ENCODE results near the gene SETD4. TPM values are rescaled to one million over a fixed set of nuclear protein-coding genes. Genes with fewer than 3 reads are reported as not detected.

The SETD4 gene
- total and polyA plus RNA-seq, 2 experiments from 2014 or later = 12.7 to 12.9 TPM

DNA sequence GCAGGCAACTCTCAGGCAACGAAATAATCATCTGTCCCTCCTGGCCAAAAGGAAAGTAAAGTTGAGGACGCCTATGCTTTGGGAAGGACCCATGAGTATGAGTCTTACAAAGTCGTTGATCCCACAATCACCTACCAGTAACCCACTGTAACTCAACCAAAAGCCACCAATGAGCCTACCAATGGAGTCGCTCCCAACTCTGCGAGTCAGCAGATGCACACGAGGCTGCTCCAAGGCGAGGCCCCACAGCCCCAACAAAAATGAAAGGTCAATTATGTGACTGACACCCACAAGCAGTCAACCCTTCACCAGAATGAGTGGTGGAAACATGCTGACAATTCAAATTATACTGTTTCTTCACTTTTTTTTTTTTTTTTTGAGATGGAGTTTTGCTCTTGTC is 12.0 kb downstream of the SETD4 start:
- Histone ChIP-seq H3K4me1 (ENCODE audit: insufficient read depth) (no peaks in the 10 kb centered on the region), H3K9me3 (ENCODE audit: low read depth) (no peaks in the 10 kb centered on the region), H3K4me2 (ENCODE audit: unreplicated experiment) (no peak overlapping the region), H3K36me3 (ENCODE audit: low read depth) (peaks cover 43% of the 10 kb centered on the region), H3K27me3 (replicated peaks; ENCODE audit: insufficient read depth) (no peaks in the 10 kb centered on the region), H3K9me2 (ENCODE audit: insufficient read depth) (no peaks in the 10 kb centered on the region), H3F3A (ENCODE audit: insufficient read depth) (no peaks in the 10 kb centered on the region), H4K20me1 (ENCODE audit: insufficient read depth) (no peaks in the 10 kb centered on the region), H3K4me3 (no peak overlapping the region), H3K9ac (no peak overlapping the region), H2AFZ (no peak overlapping the region), H3K27ac (no peak overlapping the region), H3K79me2 (ENCODE audit: insufficient read depth) (no peaks in the 10 kb centered on the region)
- TF ChIP-seq EZH2phosphoT487 (IDR thresholded peaks at IDR 0.05; ENCODE audit: insufficient read depth, low read depth) = no peak
- no peak for TF ChIP-seq EZH2 (IDR thresholded peaks at IDR 0.05; ENCODE audit: insufficient read depth, poor library complexity, severe bottlenecking)
- 95 to 98% methylated on average over 7 of the region's 7 CpGs for WGBS, 2 experiments (ENCODE audit: low coverage in 1 of 2, low lambda C conversion rate in 2 of 2, missing lambda C conversion rate in 2 of 2)
- no peak for DNase-seq
- in situ Hi-C loops (cut with MboI) = no loop called here

DNA sequence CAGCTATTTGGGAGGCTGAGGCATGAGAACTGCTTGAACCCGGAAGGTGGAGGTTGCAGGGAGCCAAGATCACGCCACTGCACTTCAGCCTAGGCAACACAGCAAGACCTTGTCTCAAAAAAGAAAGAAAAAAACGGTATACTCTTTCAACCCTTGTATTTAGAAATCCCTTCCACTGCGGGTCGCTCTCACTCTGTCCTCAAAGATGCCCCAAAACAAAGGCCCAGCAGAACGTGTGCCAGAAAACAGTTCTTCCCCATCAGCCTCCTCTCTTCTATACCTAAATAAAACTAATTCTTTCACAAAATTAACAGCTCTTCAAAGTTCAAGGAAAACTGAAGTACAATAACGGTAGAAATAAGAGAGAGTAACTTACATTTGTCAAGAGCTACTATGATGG is 13.2 kb downstream of the SETD4 start:
- Histone ChIP-seq H3K4me1 (ENCODE audit: insufficient read depth) (no peaks in the 10 kb centered on the region), H3K9me3 (ENCODE audit: low read depth) (no peaks in the 10 kb centered on the region), H3K9ac (no peak overlapping the region), H3K4me3 (no peak overlapping the region), H3K36me3 (ENCODE audit: low read depth) (peaks cover 46% of the 10 kb centered on the region), H3K79me2 (ENCODE audit: insufficient read depth) (no peaks in the 10 kb centered on the region), H3K27ac (no peak overlapping the region), H3F3A (ENCODE audit: insufficient read depth) (no peaks in the 10 kb centered on the region), H4K20me1 (ENCODE audit: insufficient read depth) (no peaks in the 10 kb centered on the region), H2AFZ (no peak overlapping the region), H3K9me2 (ENCODE audit: insufficient read depth) (no peaks in the 10 kb centered on the region), H3K4me2 (ENCODE audit: unreplicated experiment) (no peak overlapping the region), H3K27me3 (replicated peaks; ENCODE audit: insufficient read depth) (no peaks in the 10 kb centered on the region)
- in situ Hi-C loops (cut with MboI) = no loop called here
- no peak for DNase-seq
- TF ChIP-seq EZH2 (IDR thresholded peaks at IDR 0.05; ENCODE audit: insufficient read depth, poor library complexity, severe bottlenecking) (no peak), EZH2phosphoT487 (IDR thresholded peaks at IDR 0.05; ENCODE audit: insufficient read depth, low read depth) (no peak)
- 75 to 77% methylated on average over 7 of the region's 7 CpGs for WGBS, 2 experiments (ENCODE audit: low coverage in 1 of 2, low lambda C conversion rate in 2 of 2, missing lambda C conversion rate in 2 of 2)

GRCh38 chr21:36045993-36046392 is 14.3 kb downstream of the SETD4 start:
- Histone ChIP-seq H2AFZ (no peak overlapping the region), H3K36me3 (ENCODE audit: low read depth) (peaks cover 46% of the 10 kb centered on the region), H3K9me3 (ENCODE audit: low read depth) (no peaks in the 10 kb centered on the region), H3K9ac (no peak overlapping the region), H3K27ac (no peak overlapping the region), H3K27me3 (replicated peaks; ENCODE audit: insufficient read depth) (no peaks in the 10 kb centered on the region), H3K79me2 (ENCODE audit: insufficient read depth) (no peaks in the 10 kb centered on the region), H3K4me3 (no peak overlapping the region), H3K4me1 (ENCODE audit: insufficient read depth) (no peaks in the 10 kb centered on the region), H3K9me2 (ENCODE audit: insufficient read depth) (no peaks in the 10 kb centered on the region), H3F3A (ENCODE audit: insufficient read depth) (no peaks in the 10 kb centered on the region), H3K4me2 (ENCODE audit: unreplicated experiment) (no peak overlapping the region), H4K20me1 (ENCODE audit: insufficient read depth) (no peaks in the 10 kb centered on the region)
- no peak for DNase-seq
- WGBS, 2 experiments (ENCODE audit: low coverage in 1 of 2, low lambda C conversion rate in 2 of 2, missing lambda C conversion rate in 2 of 2) = 62 to 72% methylated on average over 1 of the region's 1 CpG
- in situ Hi-C loops (cut with MboI) = no loop called here
- TF ChIP-seq EZH2 (IDR thresholded peaks at IDR 0.05; ENCODE audit: insufficient read depth, poor library complexity, severe bottlenecking) (no peak), EZH2phosphoT487 (IDR thresholded peaks at IDR 0.05; ENCODE audit: insufficient read depth, low read depth) (no peak)

DNA sequence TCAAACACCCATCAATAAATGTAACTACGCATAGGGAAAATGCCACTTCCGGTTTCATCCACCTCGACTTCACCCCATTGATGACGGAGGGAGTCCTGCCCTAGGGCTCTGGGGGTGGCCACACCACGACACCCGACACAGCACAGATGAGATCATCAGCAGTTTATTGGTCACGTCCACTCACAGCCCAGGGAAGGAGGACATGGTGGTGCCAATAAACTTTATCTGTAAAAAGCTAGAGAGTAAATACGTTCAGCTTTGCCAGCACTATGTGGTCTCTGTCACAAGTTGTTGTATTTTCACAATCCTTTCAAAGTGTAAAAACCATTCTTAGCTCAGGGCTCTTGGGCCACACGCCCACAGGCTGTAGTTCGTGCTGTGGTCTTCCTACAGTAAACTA is 16.3 kb downstream of the SETD4 start:
- TF ChIP-seq EZH2 (IDR thresholded peaks at IDR 0.05; ENCODE audit: insufficient read depth, poor library complexity, severe bottlenecking) = no peak
- no peak for TF ChIP-seq EZH2phosphoT487 (IDR thresholded peaks at IDR 0.05; ENCODE audit: insufficient read depth, low read depth)
- Histone ChIP-seq H3K27me3 (replicated peaks; ENCODE audit: insufficient read depth) (no peaks in the 10 kb centered on the region), H3K9me2 (ENCODE audit: insufficient read depth) (no peaks in the 10 kb centered on the region), H3K79me2 (ENCODE audit: insufficient read depth) (no peaks in the 10 kb centered on the region), H3F3A (ENCODE audit: insufficient read depth) (no peaks in the 10 kb centered on the region), H3K4me3 (no peak overlapping the region), H4K20me1 (ENCODE audit: insufficient read depth) (no peaks in the 10 kb centered on the region), H2AFZ (no peak overlapping the region), H3K36me3 (ENCODE audit: low read depth) (peaks cover 44% of the 10 kb centered on the region), H3K4me2 (ENCODE audit: unreplicated experiment) (no peak overlapping the region), H3K9me3 (ENCODE audit: low read depth) (no peaks in the 10 kb centered on the region), H3K27ac (no peak overlapping the region), H3K9ac (no peak overlapping the region), H3K4me1 (ENCODE audit: insufficient read depth) (no peaks in the 10 kb centered on the region)
- no peak for DNase-seq
- 75 to 81% methylated on average over 10 of the region's 10 CpGs for WGBS, 2 experiments (ENCODE audit: low coverage in 1 of 2, low lambda C conversion rate in 2 of 2, missing lambda C conversion rate in 2 of 2)
- in situ Hi-C loops (cut with MboI) = no loop called here

DNA sequence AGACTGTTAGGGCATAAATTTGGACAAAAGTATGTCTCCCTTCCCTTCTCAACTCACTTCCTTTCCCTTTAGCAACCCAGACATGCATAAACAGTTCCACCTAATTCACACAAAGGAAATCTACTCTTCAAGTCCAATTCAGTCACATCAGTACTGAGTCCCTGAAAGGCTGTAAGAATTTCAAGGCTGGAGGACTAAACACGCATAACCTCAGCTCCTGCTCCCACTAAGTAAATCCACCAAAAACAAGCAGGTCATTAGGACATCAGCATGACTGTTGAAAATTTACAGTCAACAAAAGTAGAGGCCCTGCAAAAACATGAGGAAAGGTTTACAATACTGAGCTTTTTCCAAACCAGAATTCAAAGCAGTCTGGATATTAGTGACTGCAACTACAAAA is 18.4 kb downstream of the SETD4 start:
- TF ChIP-seq EZH2 (IDR thresholded peaks at IDR 0.05; ENCODE audit: insufficient read depth, poor library complexity, severe bottlenecking) (no peak), EZH2phosphoT487 (IDR thresholded peaks at IDR 0.05; ENCODE audit: insufficient read depth, low read depth) (no peak)

More for the DNA sequence above, 18.4 kb downstream of the SETD4 start:
- H3K27me3 ChIP-seq (replicated peaks; ENCODE audit: insufficient read depth) = no peaks in the 10 kb centered on the region
- H3K36me3 ChIP-seq (ENCODE audit: low read depth) = peaks cover 49% of the 10 kb centered on the region
- H3K79me2 ChIP-seq (ENCODE audit: insufficient read depth) = no peaks in the 10 kb centered on the region
- H3K4me3 ChIP-seq = no peak overlapping the region
- no peaks in the 10 kb centered on the region for H3F3A ChIP-seq (ENCODE audit: insufficient read depth)
- H4K20me1 ChIP-seq (ENCODE audit: insufficient read depth) = no peaks in the 10 kb centered on the region
- DNase-seq = no peak
- no peak overlapping the region for H3K4me2 ChIP-seq (ENCODE audit: unreplicated experiment)
- no peaks in the 10 kb centered on the region for H3K9me3 ChIP-seq (ENCODE audit: low read depth)
- no peaks in the 10 kb centered on the region for H3K9me2 ChIP-seq (ENCODE audit: insufficient read depth)
- H3K9ac ChIP-seq = no peak overlapping the region
- in situ Hi-C loops (cut with MboI) = no loop called here
- 72 to 75% methylated on average over 1 of the region's 1 CpG for WGBS, 2 experiments (ENCODE audit: low coverage in 1 of 2, low lambda C conversion rate in 2 of 2, missing lambda C conversion rate in 2 of 2)
- H2AFZ ChIP-seq = no peak overlapping the region
- no peak overlapping the region for H3K27ac ChIP-seq
- no peaks in the 10 kb centered on the region for H3K4me1 ChIP-seq (ENCODE audit: insufficient read depth)
